Gastroesophageal sphincter (tissue), 4 donors: Measurements from ENCODE around the gene SRPRA. TPM values are rescaled to one million over a fixed set of nuclear protein-coding genes. Genes with fewer than 3 reads are reported as not detected.

ENCODE experiments used
- ATAC-seq: fragments of 150-250 bp; one replicate; pipeline ENCODE4 v1.9.1; 2016; ENCODE audit warnings: mild to moderate bottlenecking, moderate library complexity
- H3K27ac ChIP-seq, 4 donors: fragments of 200-600 bp; sonication (generic) in 3 of 4; 1 replicate in 3 of 4; 2 replicates in 1 of 4; pipeline ENCODE4 v1.5.1; 2016 to 2019
- H3K27me3 ChIP-seq: fragments of 200-600 bp; sonication (generic); one replicate; pipeline ENCODE4 v1.5.1; 2019
- H3K36me3 ChIP-seq, 2 donors: fragments of 200-600 bp; sonication (generic); one replicate each; pipeline ENCODE4 v1.5.1; 2019; ENCODE audit warnings: control low read depth in 1 of 2
- H3K4me1 ChIP-seq, 3 donors: fragments of 200-600 bp; sonication (generic); 1 replicate in 2 of 3; 2 replicates in 1 of 3; pipeline ENCODE4 v1.5.1; 2016 to 2019; ENCODE audit warnings: control low read depth in 2 of 3
- H3K4me3 ChIP-seq, 2 donors: fragments of 200-600 bp; sonication (generic); one replicate each; pipeline ENCODE4 v1.5.1; 2019; ENCODE audit warnings: mild to moderate bottlenecking in 1 of 2, moderate library complexity in 1 of 2
- H3K9me3 ChIP-seq, 3 donors: fragments of 200-600 bp; sonication (generic); one replicate each; pipeline ENCODE4 v1.5.1; 2017 to 2019; ENCODE audit warnings: control low read depth in 2 of 3
- CTCF ChIP-seq, 4 experiments: fragments of 200-600 bp in 2 of 4; fragments of 450-650 bp in 2 of 4; sonication (generic) in 1 of 4; IDR thresholded peaks; one replicate each; pipeline ENCODE4 v1.5.1; 2017 to 2019; ENCODE audit warnings: antibody characterized with exemption in 4 of 4, mild to moderate bottlenecking in 2 of 4, moderate library complexity in 2 of 4
- EP300 ChIP-seq: sonication (generic); formaldehyde crosslinking; IDR thresholded peaks from one replicate; pipeline ENCODE4 v1.6.1; 2017; ENCODE audit warnings: antibody characterized with exemption, mild to moderate bottlenecking
- POLR2A ChIP-seq, 2 donors: fragments of 450-650 bp; IDR thresholded peaks; one replicate each; pipeline ENCODE4 v1.6.1; 2017; ENCODE audit warnings: antibody characterized with exemption in 2 of 2, mild to moderate bottlenecking in 2 of 2, moderate library complexity in 1 of 2
- POLR2AphosphoS5 ChIP-seq: sonication (generic); formaldehyde crosslinking; IDR thresholded peaks from one replicate; pipeline ENCODE4 v1.6.1; 2017; ENCODE audit warnings: antibody characterized with exemption
- WGBS, 2 donors: methylation state at CpG; one replicate each; pipeline ENCODE4 v1.1.5; 2018; ENCODE audit warnings: low coverage in 1 of 2; 5-methylcytosine and 5-hydroxymethylcytosine counted together
- small RNA-seq, 4 donors: library from RNA; depleted of rRNA; stranded (forward); fragments of <200 nt; gene quantifications; one replicate each; pipeline ENCODE3, GENCODE V24; 2016
- total RNA-seq, 4 donors: library from RNA; depleted of rRNA; stranded (reverse); fragments of >200 nt; gene quantifications; one replicate each; pipeline ENCODE4 v1.1.0, GENCODE V29; 2016

The SRPRA gene
- total RNA-seq, 4 donors from 2014 or later = 84.1 to 87.1 (median 86.7) TPM

GRCh38 chr11:126217491-126217890 is 51.2 kb downstream of the SRPRA start:
- 63 to 100% methylated on average over 1 of the region's 1 CpG for WGBS, 2 donors
- TF ChIP-seq EP300 (no peak), CTCF (IDR thresholded peaks at IDR 0.05) (no peak), POLR2AphosphoS5 (no peak), POLR2A (IDR thresholded peaks at IDR 0.05) (no peak)
- Histone ChIP-seq H3K27ac (no peak overlapping the region), H3K4me1 (peaks cover 0 to 12% (median 6%) of the 10 kb centered on the region in 3 donors), H3K36me3 (no peaks in the 10 kb centered on the region), H3K9me3 (no peaks in the 10 kb centered on the region), H3K27me3 (no peaks in the 10 kb centered on the region), H3K4me3 (no peak overlapping the region)
- ATAC-seq = no peak

- 72 to 78% methylated on average over 3 to 5 of the region's 6 CpGs for WGBS, 2 donors
- H3K4me1 ChIP-seq = peaks cover 0 to 18% (median 8%) of the 10 kb centered on the region in 3 donors
- H3K27me3 ChIP-seq = no peaks in the 10 kb centered on the region
- no peak for ATAC-seq
- H3K9me3 ChIP-seq = no peaks in the 10 kb centered on the region
- H3K4me3 ChIP-seq = no peak overlapping the region
- no peak overlapping the region for H3K27ac ChIP-seq
- TF ChIP-seq CTCF (IDR thresholded peaks at IDR 0.05) = no peak
- no peak for TF ChIP-seq POLR2AphosphoS5
- TF ChIP-seq POLR2A (IDR thresholded peaks at IDR 0.05) = no peak
- TF ChIP-seq EP300 = no peak
- no peaks in the 10 kb centered on the region for H3K36me3 ChIP-seq
Measured at GRCh38 chr11:126216526-126217305, 52.0 kb downstream of the SRPRA start.

GRCh38 chr11:126214841-126215240 is 53.9 kb downstream of the SRPRA start:
- Histone ChIP-seq H3K36me3 (peaks cover 0 to 3% of the 10 kb centered on the region in 2 donors), H3K27me3 (no peaks in the 10 kb centered on the region), H3K4me1 (peaks cover 0 to 28% (median 13%) of the 10 kb centered on the region in 3 donors), H3K27ac (no peak overlapping the region), H3K9me3 (no peaks in the 10 kb centered on the region), H3K4me3 (no peak overlapping the region)
- no peak for ATAC-seq
- TF ChIP-seq POLR2A (IDR thresholded peaks at IDR 0.05) (no peak), EP300 (no peak), POLR2AphosphoS5 (no peak), CTCF (IDR thresholded peaks at IDR 0.05) (no peak)
- WGBS, 2 donors = 60% methylated on average over 6 of the region's 6 CpGs

- WGBS, 2 donors = 41 to 78% methylated on average over 2 of the region's 2 CpGs
- no peak for TF ChIP-seq POLR2AphosphoS5
- TF ChIP-seq EP300 = no peak
- no peak for TF ChIP-seq CTCF (IDR thresholded peaks at IDR 0.05)
- TF ChIP-seq POLR2A (IDR thresholded peaks at IDR 0.05) = no peak
- Histone ChIP-seq H3K36me3 (peaks cover 0 to 7% of the 10 kb centered on the region in 2 donors), H3K9me3 (no peaks in the 10 kb centered on the region), H3K4me1 (peaks cover 0 to 28% (median 13%) of the 10 kb centered on the region in 3 donors), H3K27ac (no peak overlapping the region), H3K4me3 (no peak overlapping the region), H3K27me3 (no peaks in the 10 kb centered on the region)
- no peak for ATAC-seq
Measured at GRCh38 chr11:126214441-126214840, 54.3 kb downstream of the SRPRA start.

Small RNA genes within 50 kb of the gene (small RNA-seq; reads per million reads assigned to genes)
- 0 reads per million in 4 donors for gene RN7SL351P
- gene RNU4-86P = 0 reads per million in 4 donors

Other genes starting within 250 kb of the SRPRA start
- gene CDON, start 206.0 kb downstream of the SRPRA start, total RNA-seq = 10 to 100 TPM; 14.2 to 40.9 (median 29.1) TPM
- 10 to 100 TPM; 13.2 to 18.8 (median 14.0) TPM for gene RPUSD4, start 57.2 kb downstream of the SRPRA start, total RNA-seq
- gene FAM118B, start 57.1 kb downstream of the SRPRA start, total RNA-seq = 10 to 100 TPM; 15.5 to 24.0 (median 19.9) TPM
- gene FOXRED1, start 259 bp upstream of the SRPRA start, total RNA-seq = 10 to 100 TPM in 3 of 4 donors, 1 to 10 TPM in 1; 9.9 to 17.4 (median 14.5) TPM
- gene TIRAP, start 14.2 kb upstream of the SRPRA start, total RNA-seq = 10 to 100 TPM in 3 of 4 donors, 1 to 10 TPM in 1; 6.6 to 18.1 (median 13.5) TPM
- gene DCPS, start 35.2 kb upstream of the SRPRA start, total RNA-seq = 10 to 100 TPM; 11.8 to 20.6 (median 15.9) TPM
- gene ST3GAL4, start 86.8 kb upstream of the SRPRA start, total RNA-seq = 10 to 100 TPM; 42.1 to 56.2 (median 47.2) TPM